Esophagus mucosa (tissue), 1 donor: ENCODE measurements around the gene TMEM266. TPM values are rescaled to one million over a fixed set of nuclear protein-coding genes. Genes with fewer than 3 reads are reported as not detected.

Source experiments
- ATAC-seq: fragments of 200-7000 bp; cut with Tn5 transposase; one replicate; pipeline ENCODE4 v1.9.1; 2020
- total RNA-seq: library from RNA; stranded (reverse); gene quantifications from one replicate; pipeline ENCODE4 v1.2.4, GENCODE V29; 2023
- donor health status: DM: yes; HTN: yes; CAD: no.

Gene TMEM266
- total RNA-seq, 1 donor from 2014 or later, result 0.08 TPM

DNA sequence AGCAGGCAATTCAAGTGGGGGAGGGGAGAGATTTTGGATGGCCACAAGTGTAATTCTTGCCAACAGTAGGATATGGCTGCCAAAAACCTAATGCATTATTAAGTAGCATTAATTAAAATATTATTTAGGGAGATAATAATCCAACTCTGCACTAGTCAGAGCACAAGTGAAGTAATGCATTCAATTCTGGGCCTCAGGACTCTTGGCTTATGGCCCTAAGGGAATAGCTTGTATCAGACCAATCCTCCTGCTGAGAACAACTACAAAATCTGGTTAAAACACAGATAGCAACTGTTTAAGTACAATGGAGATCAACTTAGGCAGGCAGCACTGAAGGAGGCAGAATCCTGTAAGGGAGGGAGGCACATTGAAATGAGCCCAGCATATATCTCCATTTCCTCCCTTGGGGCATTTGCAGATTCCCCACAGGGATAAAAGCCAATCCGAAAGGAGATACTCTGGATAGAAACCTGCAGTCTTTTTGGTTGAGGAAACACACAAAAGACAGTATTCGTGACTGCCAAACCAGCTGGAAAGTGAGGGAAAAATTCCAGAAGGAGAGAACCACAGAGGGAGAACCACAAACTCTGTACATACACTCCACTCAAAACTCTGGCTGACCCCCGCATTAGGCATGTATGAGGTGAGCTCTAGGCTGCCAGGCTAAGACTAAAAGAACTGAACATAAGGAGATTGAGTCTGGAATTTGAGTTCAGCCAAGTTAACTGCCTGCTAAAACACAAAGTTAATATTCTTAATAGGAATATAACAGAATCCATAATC, 194.1 kb downstream of the TMEM266 start:
- ATAC-seq, result no peak

Other genes starting within 250 kb of the TMEM266 start
- 20.9 TPM for gene UBE2Q2, start 216.5 kb upstream of the TMEM266 start, total RNA-seq
- 23.8 TPM for gene FBXO22, start 156.1 kb upstream of the TMEM266 start, total RNA-seq
- gene NRG4, start 47.6 kb upstream of the TMEM266 start, total RNA-seq, result 1.6 TPM